Inflammatory macrophage treated with lipopolysaccharide for 4 hours (primary cell): ENCODE data around the gene SLC8B1.
A peak's percentile ranks its signal among the peaks of the same experiment; 100 is the strongest.
"Not testable (repeated sequence)": the region's sequence is repeated elsewhere in the genome, so short reads cannot be mapped to it uniquely, and the experiment has no call there.

ENCODE experiments used
- DNase-seq: peaks from one replicate; pipeline ENCODE4 v3.0.0-alpha.2; 2020

The SLC8B1 gene

GRCh38 chr12:113354192-113354591, 19.3 kb upstream of the SLC8B1 start:
- DNase-seq: not testable (repeated sequence)

GRCh38 chr12:113351089-113351488, 16.2 kb upstream of the SLC8B1 start:
- no peak for DNase-seq

DNA sequence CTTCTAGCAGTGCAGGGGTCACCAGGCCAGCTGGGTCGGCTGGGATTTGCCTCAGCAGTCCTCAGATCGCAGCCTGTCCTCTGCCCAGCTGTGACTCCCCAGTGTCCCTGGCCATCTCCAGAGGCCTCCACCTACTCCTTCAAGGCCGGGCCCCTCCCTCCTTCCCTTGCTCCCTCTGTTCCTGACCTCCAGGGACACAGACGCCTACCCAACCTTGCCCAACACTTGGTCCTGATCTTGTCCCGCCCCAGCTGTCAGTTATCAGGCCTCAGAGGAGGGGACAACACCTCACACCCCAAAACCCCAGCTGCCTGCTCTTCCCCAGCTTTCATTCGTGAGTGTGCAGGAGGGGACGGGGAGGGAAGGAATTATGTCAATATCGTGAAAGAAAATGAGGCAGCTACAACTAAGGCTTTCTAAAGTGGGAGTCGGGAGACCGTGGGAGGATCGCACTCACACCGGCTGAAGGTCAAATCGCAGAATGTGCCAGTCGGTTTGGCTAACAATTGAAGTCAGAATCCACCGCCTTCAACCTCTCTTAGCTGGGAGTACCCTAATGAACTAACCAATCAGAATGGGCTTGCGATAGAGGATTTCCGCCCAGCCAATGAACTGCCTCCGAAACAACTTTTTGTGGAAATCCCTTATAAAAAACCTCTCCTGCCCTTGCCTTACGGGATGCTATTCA, 14.1 kb upstream of the SLC8B1 start:
- DNase-seq: no peak

DNA sequence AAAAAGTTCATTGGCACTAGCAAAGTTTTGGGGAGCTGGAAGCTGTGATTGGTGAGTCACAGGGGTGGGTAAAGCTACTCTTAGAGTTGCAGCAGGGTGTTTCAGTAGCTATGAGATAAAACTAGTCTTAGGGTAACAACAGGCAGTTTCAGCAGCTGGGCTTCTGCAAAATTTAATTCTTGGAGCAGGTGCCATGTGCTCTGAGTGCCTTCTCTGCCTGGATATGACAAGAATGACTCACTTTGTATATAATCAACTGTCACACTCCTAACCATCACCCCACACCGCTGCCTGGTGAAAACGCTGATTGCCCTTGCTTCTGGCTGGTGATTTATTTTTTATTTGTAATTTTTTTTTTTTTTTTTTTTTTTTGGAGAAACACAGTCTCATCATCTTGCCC, 13.0 kb upstream of the SLC8B1 start:
- DNase-seq: no peak

GRCh38 chr12:113347107-113347506, 12.2 kb upstream of the SLC8B1 start:
- DNase-seq: no peak

DNA sequence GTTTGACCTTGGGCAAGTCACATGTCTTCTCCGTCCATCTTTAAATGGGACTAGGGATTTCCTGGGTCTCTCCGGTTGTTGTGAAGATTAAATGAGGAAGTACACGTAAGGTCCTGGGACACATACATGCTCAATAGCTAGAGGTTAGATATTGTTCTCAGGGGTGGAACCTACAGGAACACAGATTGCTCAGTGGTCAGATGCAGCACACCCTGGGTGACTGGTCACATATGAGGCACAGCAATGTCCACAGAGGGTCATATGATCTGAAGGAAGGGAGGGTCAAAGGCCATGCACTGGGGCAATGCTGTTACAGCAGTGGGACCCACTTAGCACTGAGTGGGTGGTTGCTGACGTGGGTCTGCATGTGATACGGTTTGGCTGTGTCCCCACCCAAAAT, 11.4 kb upstream of the SLC8B1 start:
- peak; percentile 74 for DNase-seq

- no peak for DNase-seq
These were observed 10.4 kb upstream of the SLC8B1 start for GRCh38 chr12:113345318-113345717.

DNA sequence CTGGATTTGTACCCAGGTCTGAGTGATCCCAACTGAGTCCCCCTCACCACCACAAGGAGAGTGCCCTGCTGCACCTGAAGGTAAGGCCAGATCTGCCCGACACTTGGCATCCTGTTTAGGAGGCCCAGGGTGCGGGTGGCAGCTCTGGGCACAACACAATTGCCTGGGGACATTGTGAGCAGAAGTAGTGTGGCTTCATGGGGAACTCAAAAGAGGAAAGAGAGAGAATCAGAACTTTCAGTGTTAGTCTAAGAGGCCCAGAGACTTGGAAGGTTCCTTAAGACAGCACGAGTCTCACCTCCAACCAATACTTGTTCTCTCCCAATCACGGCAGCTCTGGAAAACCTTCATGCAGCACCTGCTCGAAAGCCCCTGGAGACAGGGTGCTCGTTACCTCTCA, 6.6 kb upstream of the SLC8B1 start:
- DNase-seq: peak; percentile 65

DNA sequence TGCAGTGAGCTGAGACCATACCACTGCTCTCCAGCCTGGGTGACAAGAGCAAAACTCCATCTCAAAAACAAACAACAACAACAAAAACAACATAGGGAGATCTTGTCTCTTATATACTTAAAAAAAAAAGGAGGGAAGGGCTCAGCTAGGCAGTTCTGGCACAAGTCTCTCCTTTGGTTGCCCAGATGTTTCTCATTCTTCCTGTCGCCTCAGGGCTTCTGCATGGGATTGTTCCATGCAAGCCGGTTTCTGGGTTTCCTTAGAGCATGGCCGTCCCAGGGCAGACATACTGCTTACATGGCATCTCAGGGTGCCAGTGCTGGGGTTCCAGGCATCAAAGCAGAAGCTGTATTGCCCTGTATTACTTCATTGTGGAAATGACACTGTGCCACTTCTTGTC, 5.2 kb upstream of the SLC8B1 start:
- DNase-seq: peak; percentile 22

GRCh38 chr12:113339540-113339939, 4.6 kb upstream of the SLC8B1 start:
- DNase-seq: no peak

DNA sequence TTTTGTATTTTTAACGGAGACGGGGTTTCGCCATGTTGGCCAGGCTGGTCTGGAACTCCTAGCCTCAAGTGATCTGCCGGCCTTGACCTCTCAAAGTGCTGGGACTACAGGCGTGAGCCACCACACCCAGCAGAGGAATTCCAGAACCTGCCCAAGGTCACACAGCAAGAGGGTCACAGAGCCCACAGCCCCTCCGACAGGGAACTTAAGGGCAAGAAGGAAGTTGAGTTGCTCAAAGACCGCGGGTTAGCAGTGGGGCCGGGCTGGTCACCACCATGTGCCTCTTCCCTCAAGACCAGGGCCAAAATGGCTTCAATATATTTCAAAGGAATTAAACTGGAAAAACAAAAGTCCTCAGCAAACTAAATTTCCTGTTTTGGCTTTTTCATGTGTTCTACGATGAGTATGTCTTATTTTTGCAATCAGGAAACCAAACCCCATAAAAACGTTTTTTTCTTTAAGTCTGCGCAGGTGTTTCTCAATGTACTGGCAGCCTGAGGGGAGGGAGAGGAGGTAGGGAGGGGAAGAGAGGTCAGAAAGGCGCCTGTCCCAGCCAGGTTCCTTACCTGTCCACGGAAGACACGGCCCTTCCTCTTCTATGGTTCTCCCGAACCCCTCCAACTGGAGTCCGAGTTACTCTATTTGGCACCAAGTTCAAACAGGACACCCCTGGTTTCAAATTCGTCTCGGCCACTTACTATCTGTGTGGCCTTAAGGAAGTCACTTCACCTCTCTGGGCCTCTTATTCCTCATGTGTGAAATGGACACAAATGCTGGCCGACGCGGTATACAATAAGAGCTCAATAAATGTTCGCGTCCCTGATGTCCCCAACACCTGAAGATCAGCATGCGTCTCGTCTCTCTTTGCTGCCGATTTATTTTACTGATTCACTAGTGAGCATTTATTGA, 778 bp downstream of the SLC8B1 start:
- DNase-seq: peak; percentile 74

GRCh38 chr12:113333418-113333750, 1.5 kb downstream of the SLC8B1 start:
- DNase-seq: no peak

DNA sequence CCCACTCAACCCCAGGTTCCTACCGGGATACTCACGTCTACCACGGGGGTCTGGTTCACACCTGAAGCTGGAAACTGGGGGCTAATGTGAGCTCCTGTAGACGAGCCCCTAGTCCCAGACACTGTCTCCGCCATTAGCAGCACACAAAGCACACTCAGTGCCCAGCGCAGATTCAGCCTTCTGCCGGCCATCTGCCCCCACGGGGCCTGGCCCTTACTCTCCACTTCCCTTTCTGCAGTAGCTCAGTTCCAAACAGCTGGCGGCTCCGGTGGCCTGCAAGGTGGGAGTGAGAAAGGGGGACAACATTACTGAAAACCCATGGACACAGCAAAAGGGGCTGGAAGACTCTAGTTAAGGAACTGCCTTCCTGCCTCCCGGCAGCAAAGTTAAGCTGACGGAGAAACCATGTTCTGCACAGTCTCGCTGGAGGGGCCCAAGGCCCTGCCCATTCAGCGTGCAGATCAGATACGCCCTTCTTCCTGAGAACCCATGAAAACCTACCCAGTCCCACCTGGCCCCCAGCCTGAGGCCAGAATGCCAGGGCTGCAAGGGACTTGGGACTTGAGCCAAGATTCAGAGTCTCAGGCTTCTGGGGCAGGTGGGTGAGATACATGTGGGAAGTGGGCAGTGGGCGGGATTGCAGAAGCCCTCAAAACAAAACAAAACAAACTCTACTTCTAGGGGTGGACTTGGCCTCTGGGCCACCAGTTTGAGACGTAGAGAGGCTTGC, 2.1 kb downstream of the SLC8B1 start:
- peak; percentile 16 for DNase-seq

- DNase-seq: no peak
These were observed 4.4 kb downstream of the SLC8B1 start for GRCh38 chr12:113330505-113330904.

- no peak for DNase-seq
These were observed 5.0 kb downstream of the SLC8B1 start for GRCh38 chr12:113329791-113330417.

DNA sequence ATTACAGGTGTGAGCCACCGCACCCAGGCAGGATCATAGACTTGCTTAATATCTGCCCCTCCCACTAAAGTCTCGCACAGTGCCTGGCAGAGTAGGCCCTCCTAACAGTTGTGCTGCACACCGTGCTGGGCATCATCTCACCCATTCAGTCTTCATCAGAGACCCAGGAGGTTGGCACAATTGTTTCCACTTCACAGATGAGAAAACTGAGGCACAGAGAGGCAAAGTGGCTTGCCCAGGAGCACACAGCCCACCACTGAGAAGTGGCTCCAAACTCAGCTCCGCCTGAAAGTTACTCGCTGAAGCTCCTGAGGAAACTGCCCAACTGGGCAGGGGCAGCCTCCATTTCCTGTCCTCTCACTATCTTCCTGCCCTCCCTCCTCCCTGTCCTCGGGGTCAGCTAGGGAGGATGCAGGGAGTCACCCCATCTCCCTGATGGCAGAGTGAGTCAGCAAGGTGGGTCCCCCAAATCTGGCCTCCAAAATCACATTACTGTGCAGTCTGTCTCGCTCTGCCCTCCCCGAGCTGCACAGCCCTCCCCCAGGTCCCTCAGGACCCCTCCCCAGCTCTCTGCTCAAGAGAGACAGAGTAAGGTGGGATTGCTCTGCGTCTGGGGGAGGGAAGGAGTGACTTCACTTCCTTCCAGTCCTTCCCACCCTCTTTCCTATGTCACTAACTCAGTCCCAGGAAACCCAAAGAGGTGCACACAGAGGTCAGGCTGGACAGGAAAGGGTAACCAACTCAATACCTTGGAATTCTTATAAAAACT, 5.7 kb downstream of the SLC8B1 start:
- DNase-seq: no peak

DNA sequence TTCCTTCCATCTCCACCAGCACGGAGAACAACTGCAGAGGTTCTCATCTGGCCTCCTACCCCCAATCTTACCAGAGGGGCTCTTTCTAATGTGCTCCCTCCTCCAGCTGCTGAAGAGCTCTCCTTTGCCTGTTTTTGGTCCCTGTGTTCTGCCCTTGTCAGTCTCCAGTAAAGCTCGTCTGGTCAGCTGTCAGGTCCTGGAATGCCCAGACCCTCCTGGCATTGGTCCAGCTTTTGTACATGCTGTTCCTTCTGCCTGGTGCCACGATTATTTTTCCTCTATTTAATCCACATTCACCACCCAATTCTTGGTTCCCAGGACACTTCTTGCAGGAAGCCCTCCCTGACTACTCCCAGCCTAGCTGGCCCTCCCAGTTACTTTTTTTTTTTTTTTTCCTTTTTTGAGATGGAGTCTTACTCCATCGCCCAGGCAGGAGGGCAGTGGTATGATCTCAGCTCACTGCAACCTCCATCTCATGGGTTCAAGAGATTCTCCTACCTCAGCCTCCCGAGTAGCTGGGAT, 6.5 kb downstream of the SLC8B1 start:
- DNase-seq: no peak

DNA sequence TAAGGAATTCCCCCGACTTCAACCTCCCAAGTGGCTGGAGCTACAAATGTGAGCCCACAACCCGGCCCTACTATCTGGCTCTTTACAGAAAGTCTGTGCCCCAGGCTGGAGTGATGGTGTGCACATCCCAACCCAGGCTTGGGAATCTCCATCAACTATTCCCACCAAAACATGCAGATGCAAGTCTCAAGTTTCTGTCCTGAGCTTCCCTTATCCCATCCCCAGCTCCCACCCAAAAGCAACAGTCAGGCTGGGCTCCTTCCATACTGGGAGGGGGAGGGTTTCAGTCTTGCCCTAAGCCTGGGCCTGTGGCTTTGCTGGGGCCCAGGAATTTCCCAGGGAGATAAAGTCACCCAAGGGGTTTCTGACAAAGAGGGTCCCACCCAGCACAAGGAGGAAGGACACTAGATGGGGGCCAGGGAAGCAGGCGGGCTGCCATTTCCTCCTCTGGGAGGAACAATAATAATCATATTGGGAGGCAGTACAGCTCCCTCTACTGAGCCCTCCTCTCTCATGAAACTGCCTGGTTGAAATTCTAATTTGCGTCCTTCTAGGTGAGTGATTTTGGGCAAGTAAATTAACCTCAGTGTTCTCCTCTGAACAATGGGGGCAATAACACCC, 8.0 kb downstream of the SLC8B1 start:
- DNase-seq: no peak

DNA sequence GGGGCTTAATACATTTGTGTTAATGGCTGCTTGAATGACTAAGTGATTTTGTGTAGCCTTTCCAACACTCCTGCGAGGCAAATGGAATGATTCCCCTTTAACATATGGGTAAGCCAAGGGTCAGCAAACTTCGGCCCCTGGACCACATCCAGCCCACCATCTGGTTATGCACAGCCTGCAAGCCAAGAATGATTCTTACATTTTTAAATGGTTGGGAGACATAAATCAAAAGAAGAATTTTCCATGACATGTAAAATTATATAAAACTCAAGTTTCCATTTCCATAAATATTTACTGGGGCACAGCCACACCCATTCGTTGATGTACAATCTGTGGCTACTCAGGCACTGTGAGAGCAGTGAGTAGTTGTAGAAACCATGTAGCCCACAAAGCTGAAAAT, 9.0 kb downstream of the SLC8B1 start:
- no peak for DNase-seq

DNA sequence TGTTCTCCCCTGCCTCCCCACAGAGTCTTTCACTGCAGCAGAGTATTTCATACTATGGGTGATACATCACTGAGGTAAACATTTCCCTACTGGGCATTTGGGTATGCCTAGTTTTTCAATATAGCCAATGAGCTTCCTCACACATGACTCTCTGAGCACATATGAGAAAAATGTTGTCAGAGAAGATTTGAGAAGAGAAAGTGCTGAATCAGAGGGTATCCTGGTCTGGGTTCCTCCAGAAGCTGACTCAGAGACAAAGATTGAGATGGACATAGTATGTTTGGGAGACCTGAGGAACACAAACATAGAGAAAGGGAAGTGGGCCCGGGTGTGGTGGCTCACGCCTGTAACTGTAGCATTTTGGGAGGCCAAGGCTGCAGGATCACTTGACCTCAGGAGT, 12.6 kb downstream of the SLC8B1 start:
- peak; percentile 94 for DNase-seq

DNA sequence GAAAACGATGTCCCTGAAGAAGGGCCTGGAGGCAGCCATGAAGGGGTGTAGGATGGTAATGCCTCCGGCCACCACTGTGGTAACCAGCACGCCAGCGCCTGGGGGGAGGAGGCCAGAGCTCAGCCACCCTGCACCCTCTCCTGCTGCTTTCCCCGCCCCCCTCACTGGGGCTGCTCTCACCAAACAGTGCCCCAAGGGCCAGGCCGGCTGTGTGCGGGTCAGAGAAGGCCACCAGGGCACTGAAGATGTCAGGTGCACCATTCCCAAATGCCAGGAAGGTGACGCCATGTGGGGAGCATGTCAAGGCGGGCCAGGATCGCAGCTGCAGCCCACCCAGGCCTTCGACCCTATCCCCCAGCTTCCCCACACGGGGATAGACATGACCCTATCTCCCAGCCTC, 14.5 kb downstream of the SLC8B1 start:
- DNase-seq: no peak
